HepG2 (cell line): ENCODE data around the gene TAF5. TPM values are rescaled to one million over a fixed set of nuclear protein-coding genes. Genes with fewer than 3 reads are reported as not detected.

Source experiments
- ATAC-seq: fragments of 200-7000 bp; cut with Tn5 transposase; 3 replicates; pipeline ENCODE4 v1.9.1; 2020; ENCODE audit warnings: mild to moderate bottlenecking, moderate library complexity
- BruUV-seq: library from RNA; stranded (reverse); fragments of 400-500 nt; replicated peaks from 2 replicates; lab custom pipeline; 2021; lab: Mats Ljungman, UMichigan
- CTCF ChIA-PET: fragments of 300-600 bp; formaldehyde crosslinking; extraction: SDS; loops from one replicate; lab custom pipeline; 2021; ENCODE audit warnings: low total read pairs, inconsistent platforms, low intra/inter-chr PET ratio; lab: Yijun Ruan, JAX
- POLR2A ChIA-PET: fragments of 350-600 bp; sonication (Branson Sonifier 250); formaldehyde crosslinking; loops from one replicate; lab custom pipeline; 2020; ENCODE audit warnings: antibody characterized with exemption, inconsistent platforms; lab: Yijun Ruan, JAX
- DNase-seq: peaks from one replicate; pipeline ENCODE4 v3.0.0-alpha.2; 2015; ENCODE audit warnings: low spot score
- FAIRE-seq: peaks from 3 replicates; lab custom pipeline; 2011; peaks lifted over from hg19 to GRCh38; lab: Jason Lieb, UNC
- H2AFZ ChIP-seq: one replicate; pipeline ENCODE4 v1.6.1; 2011; ENCODE audit warnings: low read length, inconsistent platforms
- H3K27ac ChIP-seq: fragments of 300-600 bp; 3 replicates; pipeline ENCODE4 v1.8.0; 2011; ENCODE audit warnings: mixed run types, mild to moderate bottlenecking, mixed read lengths, low read length, inconsistent platforms; ENCODE audit not compliant: insufficient read depth; ENCODE audit errors: extremely low read length
- H3K27me3 ChIP-seq, 2 experiments: fragments of 200-600 bp in 1 of 2; 2 replicates in 1 of 2; 3 replicates in 1 of 2; pipeline versions ENCODE4 v1.6.0 to v1.8.0; 2011; ENCODE audit warnings: low read length in 2 of 2, mild to moderate bottlenecking in 2 of 2, moderate library complexity in 2 of 2, inconsistent platforms in 1 of 2; ENCODE audit not compliant: insufficient read depth in 2 of 2, control insufficient read depth in 1 of 2
- H3K36me3 ChIP-seq, 2 experiments: fragments of 200-600 bp in 1 of 2; replicated peaks in 1 of 2; 2 replicates in 1 of 2; 3 replicates in 1 of 2; pipeline versions ENCODE4 v1.5.1 to v1.8.0; 2011; ENCODE audit warnings: low read length in 2 of 2, inconsistent platforms in 1 of 2; ENCODE audit not compliant: insufficient read depth in 2 of 2, control insufficient read depth in 1 of 2
- H3K4me1 ChIP-seq: 2 replicates; pipeline ENCODE4 v1.5.1; 2012; ENCODE audit warnings: low read length, inconsistent platforms; ENCODE audit not compliant: insufficient read depth
- H3K4me2 ChIP-seq: 2 replicates; pipeline ENCODE4 v1.6.0; 2011; ENCODE audit warnings: low read depth, low read length, inconsistent platforms
- H3K4me3 ChIP-seq, 3 experiments: fragments of 200-600 bp in 1 of 3; sonication (generic), shearing (Covaris generic) in 1 of 3; replicated peaks in 1 of 3; 2 replicates each; pipeline ENCODE4 v1.5.1; 2011 to 2016; ENCODE audit warnings: low read length in 3 of 3, inconsistent platforms in 2 of 3, low read depth in 2 of 3, mild to moderate bottlenecking in 2 of 3, control low read depth in 1 of 3, mixed read lengths in 1 of 3; ENCODE audit not compliant: insufficient read depth in 1 of 3
- H3K79me2 ChIP-seq: one replicate; pipeline ENCODE4 v1.6.1; 2011; ENCODE audit warnings: low read length, inconsistent platforms; ENCODE audit not compliant: insufficient read depth
- H3K9ac ChIP-seq: 2 replicates; pipeline ENCODE4 v1.6.0; 2011; ENCODE audit warnings: mild to moderate bottlenecking, low read depth, low read length, inconsistent platforms; ENCODE audit not compliant: insufficient read depth
- H3K9me3 ChIP-seq: 2 replicates; pipeline ENCODE4 v1.5.1; 2012; ENCODE audit warnings: mild to moderate bottlenecking, low read length
- H4K20me1 ChIP-seq: 2 replicates; pipeline ENCODE4 v1.6.0; 2011; ENCODE audit warnings: inconsistent platforms, mild to moderate bottlenecking, low read length, moderate library complexity; ENCODE audit not compliant: insufficient read depth
- KDM2A ChIP-seq: sonication (generic); formaldehyde crosslinking; IDR thresholded peaks from 2 replicates; pipeline ENCODE4 v1.4.0; 2020; ENCODE audit warnings: low read depth, missing genetic modification reagents, borderline replicate concordance
- KLF13 ChIP-seq: sonication (generic); formaldehyde crosslinking; IDR thresholded peaks from 2 replicates; pipeline ENCODE4 v1.4.0; 2020; ENCODE audit warnings: mild to moderate bottlenecking, missing genetic modification reagents
- MLLT10 ChIP-seq: sonication (generic); formaldehyde crosslinking; IDR thresholded peaks from 2 replicates; pipeline ENCODE4 v1.4.0; 2020; ENCODE audit warnings: missing genetic modification reagents
- POLR2AphosphoS2 ChIP-seq: IDR thresholded peaks from 2 replicates; pipeline ENCODE4 v1.6.1; 2011; ENCODE audit warnings: low read depth, low read length, improper control_type of control experiment
- SSRP1 ChIP-seq: IDR thresholded peaks from 2 replicates; pipeline ENCODE4 v1.6.1; 2016; ENCODE audit warnings: control low read depth
- TEAD3 ChIP-seq: optimal IDR thresholded peaks from 2 replicates; pipeline ENCODE3; 2016; ENCODE audit warnings: borderline replicate concordance
- ZC3H13 ChIP-seq: sonication (generic); formaldehyde crosslinking; IDR thresholded peaks from 2 replicates; pipeline ENCODE4 v1.8.1; 2023; ENCODE audit warnings: mild to moderate bottlenecking, missing genetic modification reagents, moderate library complexity
- ZFP90 ChIP-seq: sonication (generic); formaldehyde crosslinking; IDR thresholded peaks from 2 replicates; pipeline ENCODE4 v1.8.0; 2022; ENCODE audit warnings: missing genetic modification reagents, mild to moderate bottlenecking, inconsistent platforms, borderline replicate concordance
- ZNF207 ChIP-seq: fragments of 450-650 bp; IDR thresholded peaks from 2 replicates; pipeline ENCODE4 v1.6.1; 2016; ENCODE audit warnings: antibody characterized with exemption, borderline replicate concordance
- ZNF354B ChIP-seq: sonication (generic); formaldehyde crosslinking; IDR thresholded peaks from 2 replicates; pipeline ENCODE4 v1.8.0; 2022; ENCODE audit warnings: mild to moderate bottlenecking, missing genetic modification reagents
- ZNF670 ChIP-seq: sonication (generic); formaldehyde crosslinking; IDR thresholded peaks from 2 replicates; pipeline ENCODE4 v1.8.0; 2022; ENCODE audit warnings: mild to moderate bottlenecking, missing genetic modification reagents, borderline replicate concordance
- ZNF724P ChIP-seq: sonication (generic); formaldehyde crosslinking; IDR thresholded peaks from 2 replicates; pipeline ENCODE4 v1.8.0; 2022; ENCODE audit warnings: missing genetic modification reagents, borderline replicate concordance
- ZSCAN22 ChIP-seq: sonication (generic); formaldehyde crosslinking; IDR thresholded peaks from 2 replicates; pipeline ENCODE4 v1.4.0; 2020; ENCODE audit warnings: mild to moderate bottlenecking, missing genetic modification reagents
- WGBS: methylation state at CpG from one replicate; pipeline ENCODE4 v1.1.6; 2017; ENCODE audit warnings: low lambda C conversion rate; 5-methylcytosine and 5-hydroxymethylcytosine counted together
- in situ Hi-C: cut with HindIII; loops from 2 replicates; pipeline ENCODE4 v1.10.0; 2017; ENCODE audit warnings: low pct_unique_long_range_greater_than_20kb; ENCODE audit not compliant: extremely low pct_ligation_motif_present
- intact Hi-C: fragments of 100-400 bp; cut with micrococcal nuclease; formaldehyde crosslinking; loops from one replicate; pipeline ENCODE4 v1.10.0; 2022; ENCODE audit not compliant: unreplicated experiment
- polyA plus RNA-seq, 8 experiments: library from polyadenylated mRNA; depleted of rRNA in 3 of 8; stranded (reverse) in 7 of 8; unstranded in 1 of 8; fragments of >200 nt; fragmentation: Illumina TruSeq in 4 of 8; extraction: Trizol in 4 of 8; gene quantifications; 2 replicates each; pipeline versions ENCODE4 v1.2.1 to v1.2.3, GENCODE V29; 2011 to 2016; ENCODE audit warnings: low read depth in 4 of 8, missing spikeins in 1 of 8, mixed read lengths in 1 of 8; ENCODE audit not compliant: insufficient read depth in 1 of 8
- total RNA-seq, 5 experiments: library from RNA; depleted of rRNA; stranded (reverse); fragments of >200 nt; fragmentation: Illumina TruSeq; extraction: Trizol; gene quantifications; 2 replicates each; pipeline ENCODE4 v1.2.3, GENCODE V29; 2016; ENCODE audit warnings: low read depth in 1 of 5
- TF ChIP-seq, protein P1 (sequence below): sonication (generic); formaldehyde crosslinking; IDR thresholded peaks from 2 replicates; pipeline ENCODE4 v1.5.0; 2020; ENCODE audit warnings: mild to moderate bottlenecking, missing genetic modification reagents, moderate library complexity
- TF ChIP-seq, protein P2 (sequence below): sonication (generic); formaldehyde crosslinking; IDR thresholded peaks from 2 replicates; pipeline ENCODE4 v1.5.0; 2020; ENCODE audit warnings: missing genetic modification reagents
- TF ChIP-seq, protein P3 (sequence below): sonication (generic); formaldehyde crosslinking; conservative IDR thresholded peaks from 2 replicates; pipeline ENCODE4 v1.8.0; 2022; ENCODE audit warnings: low read depth, missing genetic modification reagents

TAF5 gene
- total and polyA plus RNA-seq, 2 of the 13 experiments (the other 11 are each of a cell fraction or from before 2014, with no cell fraction given), result 3.8 to 8.7 TPM

DNA sequence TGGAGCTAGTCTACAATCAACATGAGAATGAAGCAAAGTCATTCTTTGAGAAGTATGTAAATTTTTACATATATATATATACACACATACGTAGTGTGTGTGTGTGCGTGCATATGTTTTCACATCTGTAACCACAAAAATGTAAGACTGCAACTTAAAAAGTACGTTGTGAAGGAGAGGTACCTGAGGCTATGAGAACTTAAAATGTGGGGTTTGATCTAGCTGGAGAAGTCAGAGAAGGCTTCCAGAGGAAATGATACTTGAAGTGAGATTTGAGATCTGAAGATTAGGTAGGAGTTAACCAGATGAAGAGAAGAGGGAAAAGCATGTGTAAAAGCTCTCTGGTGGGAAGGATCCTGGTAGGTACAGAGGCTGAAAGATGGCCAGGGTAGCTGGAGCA is 5.8 kb downstream of the TAF5 start:
- TF ChIP-seq POLR2AphosphoS2, result no peak
- no peak for TF ChIP-seq KDM2A (CRISPR knock-in tag)
- TF ChIP-seq, protein P1, sequence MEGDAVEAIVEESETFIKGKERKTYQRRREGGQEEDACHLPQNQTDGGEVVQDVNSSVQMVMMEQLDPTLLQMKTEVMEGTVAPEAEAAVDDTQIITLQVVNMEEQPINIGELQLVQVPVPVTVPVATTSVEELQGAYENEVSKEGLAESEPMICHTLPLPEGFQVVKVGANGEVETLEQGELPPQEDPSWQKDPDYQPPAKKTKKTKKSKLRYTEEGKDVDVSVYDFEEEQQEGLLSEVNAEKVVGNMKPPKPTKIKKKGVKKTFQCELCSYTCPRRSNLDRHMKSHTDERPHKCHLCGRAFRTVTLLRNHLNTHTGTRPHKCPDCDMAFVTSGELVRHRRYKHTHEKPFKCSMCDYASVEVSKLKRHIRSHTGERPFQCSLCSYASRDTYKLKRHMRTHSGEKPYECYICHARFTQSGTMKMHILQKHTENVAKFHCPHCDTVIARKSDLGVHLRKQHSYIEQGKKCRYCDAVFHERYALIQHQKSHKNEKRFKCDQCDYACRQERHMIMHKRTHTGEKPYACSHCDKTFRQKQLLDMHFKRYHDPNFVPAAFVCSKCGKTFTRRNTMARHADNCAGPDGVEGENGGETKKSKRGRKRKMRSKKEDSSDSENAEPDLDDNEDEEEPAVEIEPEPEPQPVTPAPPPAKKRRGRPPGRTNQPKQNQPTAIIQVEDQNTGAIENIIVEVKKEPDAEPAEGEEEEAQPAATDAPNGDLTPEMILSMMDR (CRISPR knock-in tag), result no peak
- TF ChIP-seq ZNF670 (CRISPR knock-in tag), result no peak
- no peak for TF ChIP-seq ZNF724P (CRISPR knock-in tag)
- no peak for TF ChIP-seq SSRP1 (CRISPR knock-in tag)
- TF ChIP-seq, protein P2, sequence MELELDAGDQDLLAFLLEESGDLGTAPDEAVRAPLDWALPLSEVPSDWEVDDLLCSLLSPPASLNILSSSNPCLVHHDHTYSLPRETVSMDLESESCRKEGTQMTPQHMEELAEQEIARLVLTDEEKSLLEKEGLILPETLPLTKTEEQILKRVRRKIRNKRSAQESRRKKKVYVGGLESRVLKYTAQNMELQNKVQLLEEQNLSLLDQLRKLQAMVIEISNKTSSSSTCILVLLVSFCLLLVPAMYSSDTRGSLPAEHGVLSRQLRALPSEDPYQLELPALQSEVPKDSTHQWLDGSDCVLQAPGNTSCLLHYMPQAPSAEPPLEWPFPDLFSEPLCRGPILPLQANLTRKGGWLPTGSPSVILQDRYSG (CRISPR knock-in tag), result no peak
- TF ChIP-seq, protein P3, sequence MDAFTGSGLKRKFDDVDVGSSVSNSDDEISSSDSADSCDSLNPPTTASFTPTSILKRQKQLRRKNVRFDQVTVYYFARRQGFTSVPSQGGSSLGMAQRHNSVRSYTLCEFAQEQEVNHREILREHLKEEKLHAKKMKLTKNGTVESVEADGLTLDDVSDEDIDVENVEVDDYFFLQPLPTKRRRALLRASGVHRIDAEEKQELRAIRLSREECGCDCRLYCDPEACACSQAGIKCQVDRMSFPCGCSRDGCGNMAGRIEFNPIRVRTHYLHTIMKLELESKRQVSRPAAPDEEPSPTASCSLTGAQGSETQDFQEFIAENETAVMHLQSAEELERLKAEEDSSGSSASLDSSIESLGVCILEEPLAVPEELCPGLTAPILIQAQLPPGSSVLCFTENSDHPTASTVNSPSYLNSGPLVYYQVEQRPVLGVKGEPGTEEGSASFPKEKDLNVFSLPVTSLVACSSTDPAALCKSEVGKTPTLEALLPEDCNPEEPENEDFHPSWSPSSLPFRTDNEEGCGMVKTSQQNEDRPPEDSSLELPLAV (CRISPR knock-in tag), result no peak
- no peak for TF ChIP-seq ZNF207
- TF ChIP-seq ZSCAN22 (CRISPR knock-in tag), result no peak
- TF ChIP-seq ZNF354B (CRISPR knock-in tag), result no peak
- no peak for TF ChIP-seq ZC3H13
- no peak for TF ChIP-seq ZFP90 (CRISPR knock-in tag)
- no peak for TF ChIP-seq KLF13
- no peak for TF ChIP-seq MLLT10 (CRISPR knock-in tag)
- no peak for TF ChIP-seq TEAD3
- Histone ChIP-seq H3K27me3 (no peaks in the 10 kb centered on the region; a peak in 1 of 5 replicates), H3K4me3 (no peak overlapping the region), H3K4me2 (no peak overlapping the region), H3K36me3 (peaks cover 8 to 28% of the 10 kb centered on the region in 2 experiments; a peak in 4 of 5 replicates), H3K79me2 (peaks cover 4% of the 10 kb centered on the region), H2AFZ (no peak overlapping the region), H3K9me3 (no peaks in the 10 kb centered on the region), H3K4me1 (peaks cover 17% of the 10 kb centered on the region), H3K9ac (no peak overlapping the region), H4K20me1 (no peaks in the 10 kb centered on the region), H3K27ac (no peak overlapping the region)
- ATAC-seq (no peak), DNase-seq (no peak), FAIRE-seq (no peak)
- intact Hi-C loops (no loop called here), in situ Hi-C loops (no loop called here)
- no TSS peak for BruUV-seq
- WGBS, result 96% methylated on average over 3 of the region's 3 CpGs
- ChIA-PET POLR2A (no interaction called here), CTCF (no interaction called here)
